Neural cell (in vitro differentiated cells): ENCODE results near the gene GCSAM. TPM values are rescaled to one million over a fixed set of nuclear protein-coding genes. Genes with fewer than 3 reads are reported as not detected.

Experiments used
- H2AFZ ChIP-seq: fragments of 200-600, 300-800 bp; sonication (generic), shearing (Covaris generic); 2 replicates; pipeline ENCODE4 v1.6.0; 2014; ENCODE audit warnings: low read depth, mild to moderate bottlenecking, antibody characterized with exemption, low read length, moderate library complexity
- H3F3A ChIP-seq: fragments of 200-600 bp; shearing (Covaris generic); 2 replicates; pipeline ENCODE4 v1.6.1; 2016; ENCODE audit warnings: mild to moderate bottlenecking, moderate library complexity, mixed read lengths, antibody characterized with exemption, low read length; ENCODE audit not compliant: insufficient read depth, poor library complexity, severe bottlenecking
- H3K27ac ChIP-seq: fragments of 200-600, 300-800 bp; sonication (generic), shearing (Covaris generic); 2 replicates; pipeline ENCODE4 v1.5.1; 2014; ENCODE audit warnings: mild to moderate bottlenecking, low read length, moderate library complexity
- H3K27me3 ChIP-seq: fragments of 300-800, 200-600 bp; sonication (generic), shearing (Covaris generic); 2 replicates; pipeline ENCODE4 v1.6.0; 2014; ENCODE audit warnings: mild to moderate bottlenecking, low read depth, low read length, moderate library complexity; ENCODE audit not compliant: insufficient read depth
- H3K36me3 ChIP-seq: fragments of 300-800, 200-600 bp; sonication (generic), shearing (Covaris generic); 2 replicates; pipeline ENCODE4 v1.5.1; 2014; ENCODE audit warnings: mild to moderate bottlenecking, antibody characterized with exemption, low read length, moderate library complexity; ENCODE audit not compliant: insufficient read depth
- H3K4me2 ChIP-seq: fragments of 300-800, 200-600 bp; sonication (generic), shearing (Covaris generic); 2 replicates; pipeline ENCODE4 v1.6.0; 2014; ENCODE audit warnings: mild to moderate bottlenecking, low read length
- H3K4me3 ChIP-seq: fragments of 300-800, 200-600 bp; sonication (generic), shearing (Covaris generic); 2 replicates; pipeline ENCODE4 v1.5.1; 2014; ENCODE audit warnings: mild to moderate bottlenecking, low read length, moderate library complexity
- H3K79me2 ChIP-seq: fragments of 200-600 bp; shearing (Covaris generic); replicated peaks from 2 replicates; pipeline ENCODE4 v1.6.0; 2014; ENCODE audit warnings: mild to moderate bottlenecking, low read length, moderate library complexity; ENCODE audit not compliant: insufficient read depth
- H3K9ac ChIP-seq: fragments of 300-800, 200-600 bp; sonication (generic), shearing (Covaris generic); 2 replicates; pipeline ENCODE4 v1.6.1; 2016; ENCODE audit warnings: mild to moderate bottlenecking, low read length, mixed read lengths
- H3K9me2 ChIP-seq: fragments of 200-600 bp; shearing (Covaris generic); 2 replicates; pipeline ENCODE4 v1.6.1; 2016; ENCODE audit warnings: mild to moderate bottlenecking, low read length, mixed read lengths; ENCODE audit not compliant: insufficient read depth
- H3K9me3 ChIP-seq: fragments of 200-600, 300-800 bp; sonication (generic), shearing (Covaris generic); 2 replicates; pipeline ENCODE4 v1.6.1; 2016; ENCODE audit warnings: mild to moderate bottlenecking, mixed run types, low read length, moderate library complexity, mixed read lengths
- H4K20me1 ChIP-seq: fragments of 200-600 bp; shearing (Covaris generic); 2 replicates; pipeline ENCODE4 v1.6.1; 2016; ENCODE audit warnings: mild to moderate bottlenecking, mixed run types; ENCODE audit not compliant: insufficient read depth
- CTCF ChIP-seq: fragments of 450-650 bp; IDR thresholded peaks from 2 replicates; pipeline ENCODE4 v1.5.1; 2014; ENCODE audit warnings: antibody characterized with exemption, mild to moderate bottlenecking, moderate library complexity; ENCODE audit not compliant: poor library complexity, severe bottlenecking
- EP300 ChIP-seq: fragments of 450-650 bp; conservative IDR thresholded peaks from 2 replicates; pipeline ENCODE4 v1.6.1; 2014; ENCODE audit warnings: antibody characterized with exemption, mild to moderate bottlenecking, moderate library complexity; ENCODE audit not compliant: poor library complexity, severe bottlenecking
- EZH2 ChIP-seq: fragments of 200-600, 300-800 bp; shearing (Covaris generic), sonication (generic); IDR thresholded peaks from 2 replicates; pipeline ENCODE4 v1.6.1; 2014; ENCODE audit warnings: antibody characterized with exemption, low read length, borderline replicate concordance, mild to moderate bottlenecking; ENCODE audit not compliant: insufficient read depth, poor library complexity, severe bottlenecking
- MXI1 ChIP-seq: fragments of 450-650 bp; conservative IDR thresholded peaks from 2 replicates; pipeline ENCODE4 v1.6.1; 2014; ENCODE audit warnings: antibody characterized with exemption, mild to moderate bottlenecking; ENCODE audit not compliant: poor library complexity, severe bottlenecking
- POLR2AphosphoS5 ChIP-seq: IDR thresholded peaks from 2 replicates; pipeline ENCODE4 v1.6.1; 2012
- RAD21 ChIP-seq: fragments of 450-650 bp; conservative IDR thresholded peaks from 2 replicates; pipeline ENCODE4 v1.6.1; 2014; ENCODE audit warnings: antibody characterized with exemption, mild to moderate bottlenecking, moderate library complexity
- SMC3 ChIP-seq: fragments of 450-650 bp; conservative IDR thresholded peaks from 2 replicates; pipeline ENCODE4 v1.6.1; 2014; ENCODE audit warnings: antibody characterized with exemption, mild to moderate bottlenecking, moderate library complexity; ENCODE audit not compliant: poor library complexity
- polyA plus RNA-seq: library from polyadenylated mRNA; depleted of rRNA; stranded (reverse); fragments of >200 nt; gene quantifications from 2 replicates; pipeline ENCODE4 v1.2.3, GENCODE V29; 2014
- TF ChIP-seq, protein P1 (sequence below): IDR thresholded peaks from 2 replicates; pipeline ENCODE4 v1.6.1; 2012; ENCODE audit warnings: borderline replicate concordance

GCSAM gene
- polyA plus RNA-seq, 1 donor from 2014 or later = not detected

- no peak overlapping the region for H3K27ac ChIP-seq
- H3K9me3 ChIP-seq = no peaks in the 10 kb centered on the region
- H3K79me2 ChIP-seq = no peaks in the 10 kb centered on the region
- no peak overlapping the region for H3K4me3 ChIP-seq
- no peaks in the 10 kb centered on the region for H3K36me3 ChIP-seq
- no peak overlapping the region for H3K4me2 ChIP-seq
- no peaks in the 10 kb centered on the region for H3K9me2 ChIP-seq
- H2AFZ ChIP-seq = no peak overlapping the region
- H4K20me1 ChIP-seq = no peaks in the 10 kb centered on the region
- no peaks in the 10 kb centered on the region for H3K27me3 ChIP-seq
- H3K9ac ChIP-seq = no peak overlapping the region
- H3F3A ChIP-seq = no peaks in the 10 kb centered on the region
- TF ChIP-seq EZH2 = no peak
- TF ChIP-seq RAD21 = no peak
- TF ChIP-seq EP300 = no peak
- no peak for TF ChIP-seq CTCF
- TF ChIP-seq POLR2AphosphoS5 = no peak
- TF ChIP-seq, protein P1, sequence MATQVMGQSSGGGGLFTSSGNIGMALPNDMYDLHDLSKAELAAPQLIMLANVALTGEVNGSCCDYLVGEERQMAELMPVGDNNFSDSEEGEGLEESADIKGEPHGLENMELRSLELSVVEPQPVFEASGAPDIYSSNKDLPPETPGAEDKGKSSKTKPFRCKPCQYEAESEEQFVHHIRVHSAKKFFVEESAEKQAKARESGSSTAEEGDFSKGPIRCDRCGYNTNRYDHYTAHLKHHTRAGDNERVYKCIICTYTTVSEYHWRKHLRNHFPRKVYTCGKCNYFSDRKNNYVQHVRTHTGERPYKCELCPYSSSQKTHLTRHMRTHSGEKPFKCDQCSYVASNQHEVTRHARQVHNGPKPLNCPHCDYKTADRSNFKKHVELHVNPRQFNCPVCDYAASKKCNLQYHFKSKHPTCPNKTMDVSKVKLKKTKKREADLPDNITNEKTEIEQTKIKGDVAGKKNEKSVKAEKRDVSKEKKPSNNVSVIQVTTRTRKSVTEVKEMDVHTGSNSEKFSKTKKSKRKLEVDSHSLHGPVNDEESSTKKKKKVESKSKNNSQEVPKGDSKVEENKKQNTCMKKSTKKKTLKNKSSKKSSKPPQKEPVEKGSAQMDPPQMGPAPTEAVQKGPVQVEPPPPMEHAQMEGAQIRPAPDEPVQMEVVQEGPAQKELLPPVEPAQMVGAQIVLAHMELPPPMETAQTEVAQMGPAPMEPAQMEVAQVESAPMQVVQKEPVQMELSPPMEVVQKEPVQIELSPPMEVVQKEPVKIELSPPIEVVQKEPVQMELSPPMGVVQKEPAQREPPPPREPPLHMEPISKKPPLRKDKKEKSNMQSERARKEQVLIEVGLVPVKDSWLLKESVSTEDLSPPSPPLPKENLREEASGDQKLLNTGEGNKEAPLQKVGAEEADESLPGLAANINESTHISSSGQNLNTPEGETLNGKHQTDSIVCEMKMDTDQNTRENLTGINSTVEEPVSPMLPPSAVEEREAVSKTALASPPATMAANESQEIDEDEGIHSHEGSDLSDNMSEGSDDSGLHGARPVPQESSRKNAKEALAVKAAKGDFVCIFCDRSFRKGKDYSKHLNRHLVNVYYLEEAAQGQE = no peak
- no peak for TF ChIP-seq SMC3
- TF ChIP-seq MXI1 = no peak
These were observed 10.6 kb upstream of the GCSAM start for GRCh38 chr3:112143689-112144088.

GRCh38 chr3:112143251-112143650 lies 10.2 kb upstream of the GCSAM start:
- Histone ChIP-seq H3K36me3 (no peaks in the 10 kb centered on the region), H3K27me3 (no peaks in the 10 kb centered on the region), H2AFZ (no peak overlapping the region), H3F3A (no peaks in the 10 kb centered on the region), H3K27ac (no peak overlapping the region), H3K79me2 (no peaks in the 10 kb centered on the region), H3K4me2 (no peak overlapping the region), H3K9me3 (no peaks in the 10 kb centered on the region), H3K4me3 (no peak overlapping the region), H3K9me2 (no peaks in the 10 kb centered on the region), H3K9ac (no peak overlapping the region), H4K20me1 (no peaks in the 10 kb centered on the region)
- TF ChIP-seq CTCF (no peak), EP300 (no peak), MXI1 (no peak), EZH2 (no peak), SMC3 (no peak), RAD21 (no peak), POLR2AphosphoS5 (no peak)
- TF ChIP-seq, protein P1 = no peak
